Mammary epithelial cell (primary cell): Measurements from ENCODE around the gene POP4.

Source experiments
- EZH2 ChIP-seq: IDR thresholded peaks from 2 replicates; pipeline ENCODE4 v1.6.1; 2012; ENCODE audit warnings: low read length, inconsistent platforms, borderline replicate concordance
- TF ChIP-seq, protein P1 (sequence below), 2 donors: IDR thresholded peaks in 1 of 2; conservative IDR thresholded peaks in 1 of 2; 2 replicates each; pipeline ENCODE4 v1.5.1; 2011 to 2012; ENCODE audit warnings: inconsistent platforms in 2 of 2, low read length in 2 of 2, mild to moderate bottlenecking in 2 of 2, control low read depth in 1 of 2, low read depth in 1 of 2; ENCODE audit not compliant: insufficient read depth in 1 of 2; ENCODE audit errors: extremely low read depth in 1 of 2

DNA sequence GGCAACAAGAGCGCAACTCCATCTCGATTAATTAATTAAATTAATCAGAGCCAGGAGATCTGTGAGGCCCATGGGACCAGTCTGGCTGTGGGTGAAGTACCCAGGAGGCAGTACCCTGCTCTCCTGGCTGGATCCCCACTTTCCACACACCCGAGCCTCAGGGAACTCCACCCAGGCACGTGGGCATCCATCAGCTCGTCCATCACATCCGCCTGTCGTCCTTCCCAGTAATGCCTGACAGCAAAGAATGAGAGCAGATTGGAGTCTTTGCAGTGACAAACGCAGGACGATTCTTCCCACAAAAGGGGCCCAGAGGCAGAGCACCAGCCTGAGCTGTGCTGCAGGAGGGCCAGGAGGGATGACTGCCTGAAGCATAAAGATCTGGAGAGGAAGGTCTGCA lies 44.5 kb upstream of the POP4 start:
- TF ChIP-seq, protein P1, sequence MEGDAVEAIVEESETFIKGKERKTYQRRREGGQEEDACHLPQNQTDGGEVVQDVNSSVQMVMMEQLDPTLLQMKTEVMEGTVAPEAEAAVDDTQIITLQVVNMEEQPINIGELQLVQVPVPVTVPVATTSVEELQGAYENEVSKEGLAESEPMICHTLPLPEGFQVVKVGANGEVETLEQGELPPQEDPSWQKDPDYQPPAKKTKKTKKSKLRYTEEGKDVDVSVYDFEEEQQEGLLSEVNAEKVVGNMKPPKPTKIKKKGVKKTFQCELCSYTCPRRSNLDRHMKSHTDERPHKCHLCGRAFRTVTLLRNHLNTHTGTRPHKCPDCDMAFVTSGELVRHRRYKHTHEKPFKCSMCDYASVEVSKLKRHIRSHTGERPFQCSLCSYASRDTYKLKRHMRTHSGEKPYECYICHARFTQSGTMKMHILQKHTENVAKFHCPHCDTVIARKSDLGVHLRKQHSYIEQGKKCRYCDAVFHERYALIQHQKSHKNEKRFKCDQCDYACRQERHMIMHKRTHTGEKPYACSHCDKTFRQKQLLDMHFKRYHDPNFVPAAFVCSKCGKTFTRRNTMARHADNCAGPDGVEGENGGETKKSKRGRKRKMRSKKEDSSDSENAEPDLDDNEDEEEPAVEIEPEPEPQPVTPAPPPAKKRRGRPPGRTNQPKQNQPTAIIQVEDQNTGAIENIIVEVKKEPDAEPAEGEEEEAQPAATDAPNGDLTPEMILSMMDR (conservative IDR thresholded peaks at IDR 0.05 in 1 of 2, IDR thresholded peaks at IDR 0.05 in 1 of 2; ENCODE audit: extremely low read depth in 1 of 2, insufficient read depth in 1 of 2, low read depth in 1 of 2, low read length in 2 of 2): no peak
- no peak for TF ChIP-seq EZH2
